ENCODE data around the gene NBAS. TPM values are rescaled to one million over a fixed set of nuclear protein-coding genes. Genes with fewer than 3 reads are reported as not detected.

Gene NBAS
- total RNA-seq, 4 donors from 2014 or later = 27.3 to 43.6 (median 28.4) TPM

DNA sequence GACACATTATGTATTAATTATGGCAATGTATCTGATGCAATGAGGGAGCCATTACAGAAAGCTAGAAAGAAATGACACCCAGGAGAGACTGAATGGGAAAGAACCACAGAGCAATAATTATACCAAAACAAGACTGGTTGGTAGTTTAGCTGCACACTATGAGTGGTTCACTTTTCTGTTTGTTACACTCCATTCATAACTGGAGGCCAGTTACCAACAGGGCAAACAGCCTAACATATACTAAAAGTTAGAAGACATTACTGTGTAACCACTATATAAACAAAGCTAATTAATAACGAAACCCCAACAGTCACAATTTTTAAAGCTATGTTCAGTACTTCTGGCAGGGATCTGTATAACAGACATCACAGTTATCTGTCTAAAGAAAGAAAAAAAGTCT lies 49.4 kb downstream of the NBAS start:
- DNase-seq (no peak), ATAC-seq (no peak)
- intact Hi-C loops (cut with DNase I; ENCODE audit: low total_unique reads) (no loop called here), in situ Hi-C loops (cut with MboI; ENCODE audit: low sequenced_read_pairs in 4 of 4) (no loop called here)
- Histone ChIP-seq H3K27ac (no peak overlapping the region), H3K9me3 (no peaks in the 10 kb centered on the region), H3K4me3 (no peak overlapping the region), H3K27me3 (no peaks in the 10 kb centered on the region), H3K4me1 (no peaks in the 10 kb centered on the region), H3K36me3 (peaks cover 0 to 43% of the 10 kb centered on the region in 2 donors)
- no peak for TF ChIP-seq POLR2A (IDR thresholded peaks at IDR 0.05)
- TF ChIP-seq, protein P1, sequence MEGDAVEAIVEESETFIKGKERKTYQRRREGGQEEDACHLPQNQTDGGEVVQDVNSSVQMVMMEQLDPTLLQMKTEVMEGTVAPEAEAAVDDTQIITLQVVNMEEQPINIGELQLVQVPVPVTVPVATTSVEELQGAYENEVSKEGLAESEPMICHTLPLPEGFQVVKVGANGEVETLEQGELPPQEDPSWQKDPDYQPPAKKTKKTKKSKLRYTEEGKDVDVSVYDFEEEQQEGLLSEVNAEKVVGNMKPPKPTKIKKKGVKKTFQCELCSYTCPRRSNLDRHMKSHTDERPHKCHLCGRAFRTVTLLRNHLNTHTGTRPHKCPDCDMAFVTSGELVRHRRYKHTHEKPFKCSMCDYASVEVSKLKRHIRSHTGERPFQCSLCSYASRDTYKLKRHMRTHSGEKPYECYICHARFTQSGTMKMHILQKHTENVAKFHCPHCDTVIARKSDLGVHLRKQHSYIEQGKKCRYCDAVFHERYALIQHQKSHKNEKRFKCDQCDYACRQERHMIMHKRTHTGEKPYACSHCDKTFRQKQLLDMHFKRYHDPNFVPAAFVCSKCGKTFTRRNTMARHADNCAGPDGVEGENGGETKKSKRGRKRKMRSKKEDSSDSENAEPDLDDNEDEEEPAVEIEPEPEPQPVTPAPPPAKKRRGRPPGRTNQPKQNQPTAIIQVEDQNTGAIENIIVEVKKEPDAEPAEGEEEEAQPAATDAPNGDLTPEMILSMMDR (IDR thresholded peaks at IDR 0.05 in 4 of 5, conservative IDR thresholded peaks at IDR 0.05 in 1 of 5) = no peak

DNA sequence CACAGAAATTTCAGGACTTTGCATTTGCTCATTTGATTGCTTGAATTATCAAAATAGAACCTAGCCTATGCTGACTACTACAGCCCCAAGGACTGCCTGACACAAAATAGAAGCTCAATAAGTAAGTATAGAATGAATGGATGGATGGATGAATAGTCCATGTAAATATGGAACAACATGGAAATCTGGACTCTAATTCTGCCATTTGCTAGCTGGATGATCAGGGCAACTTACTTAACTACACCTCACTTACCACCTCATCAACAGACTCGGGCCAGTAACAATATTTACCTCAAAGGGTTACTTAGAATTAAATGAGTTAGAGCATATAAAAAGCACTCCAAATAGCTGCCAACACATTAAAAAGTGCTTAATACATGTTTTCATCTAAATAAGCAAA lies 50.6 kb downstream of the NBAS start:
- DNase-seq (no peak), ATAC-seq (no peak)
- TF ChIP-seq, protein P1 (IDR thresholded peaks at IDR 0.05 in 4 of 5, conservative IDR thresholded peaks at IDR 0.05 in 1 of 5) = no peak
- TF ChIP-seq POLR2A (IDR thresholded peaks at IDR 0.05) = no peak
- intact Hi-C loops (cut with DNase I; ENCODE audit: low total_unique reads) (no loop called here), in situ Hi-C loops (cut with MboI; ENCODE audit: low sequenced_read_pairs in 4 of 4) (no loop called here)
- H3K4me3 ChIP-seq = no peak overlapping the region
- H3K4me1 ChIP-seq = no peaks in the 10 kb centered on the region
- no peak overlapping the region for H3K27ac ChIP-seq
- peaks cover 0 to 43% of the 10 kb centered on the region in 2 donors for H3K36me3 ChIP-seq
- no peaks in the 10 kb centered on the region for H3K9me3 ChIP-seq
- no peaks in the 10 kb centered on the region for H3K27me3 ChIP-seq

DNA sequence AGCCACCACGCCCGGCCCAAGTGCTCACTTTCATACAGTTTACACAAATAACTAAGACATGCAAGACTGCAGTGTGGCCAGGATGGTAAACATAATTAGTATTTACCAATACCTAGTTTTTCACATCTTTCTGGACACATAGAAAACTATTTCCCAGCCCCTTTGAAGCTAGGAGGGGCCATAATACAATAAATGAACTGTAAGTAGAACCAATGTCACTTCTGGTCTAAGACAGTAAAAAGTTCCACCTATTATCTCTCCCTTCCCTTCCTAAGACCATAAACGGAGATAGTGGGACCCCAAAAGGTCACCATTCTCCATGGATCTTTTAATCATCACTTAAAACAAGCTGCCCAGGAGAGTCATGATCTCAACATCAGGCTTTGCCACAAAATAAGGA lies 51.0 kb downstream of the NBAS start:
- Histone ChIP-seq H3K27ac (no peak overlapping the region), H3K4me1 (no peaks in the 10 kb centered on the region), H3K4me3 (no peak overlapping the region), H3K9me3 (no peaks in the 10 kb centered on the region), H3K36me3 (peaks cover 0 to 43% of the 10 kb centered on the region in 2 donors), H3K27me3 (no peaks in the 10 kb centered on the region)
- DNase-seq = no peak
- in situ Hi-C loops (cut with MboI; ENCODE audit: low sequenced_read_pairs in 4 of 4) = no loop called here
- no peak for TF ChIP-seq POLR2A (IDR thresholded peaks at IDR 0.05)
- TF ChIP-seq, protein P1 (IDR thresholded peaks at IDR 0.05 in 4 of 5, conservative IDR thresholded peaks at IDR 0.05 in 1 of 5) = no peak
- intact Hi-C loops (cut with DNase I; ENCODE audit: low total_unique reads) = no loop called here
- ATAC-seq = no peak

DNA sequence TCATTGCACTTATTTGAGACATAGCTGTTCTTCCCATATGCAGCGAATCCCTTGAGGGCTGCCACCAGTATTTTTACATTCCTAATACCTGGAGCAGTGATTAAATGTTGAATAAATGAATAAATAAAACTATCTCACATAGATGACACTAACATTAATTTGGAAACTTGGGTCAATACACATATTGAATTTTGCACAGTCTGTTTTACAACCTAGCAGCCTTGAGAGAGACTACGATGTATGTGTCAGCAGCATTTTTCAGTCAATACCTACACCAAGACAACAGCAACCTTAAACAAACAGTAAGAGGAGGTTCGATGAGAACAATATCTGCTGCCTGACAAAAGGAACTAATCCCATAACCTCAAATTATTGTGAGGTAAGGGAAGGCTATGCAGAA lies 53.4 kb downstream of the NBAS start:
- in situ Hi-C loops (cut with MboI; ENCODE audit: low sequenced_read_pairs in 4 of 4) = no loop called here
- Histone ChIP-seq H3K4me3 (no peak overlapping the region), H3K9me3 (no peaks in the 10 kb centered on the region), H3K36me3 (peaks cover 0 to 50% of the 10 kb centered on the region in 2 donors), H3K4me1 (no peaks in the 10 kb centered on the region), H3K27me3 (no peaks in the 10 kb centered on the region), H3K27ac (no peak overlapping the region)
- intact Hi-C loops (cut with DNase I; ENCODE audit: low total_unique reads) = no loop called here
- DNase-seq (no peak), ATAC-seq (no peak)
- TF ChIP-seq, protein P1 (IDR thresholded peaks at IDR 0.05 in 4 of 5, conservative IDR thresholded peaks at IDR 0.05 in 1 of 5) = no peak
- no peak for TF ChIP-seq POLR2A (IDR thresholded peaks at IDR 0.05)

DNA sequence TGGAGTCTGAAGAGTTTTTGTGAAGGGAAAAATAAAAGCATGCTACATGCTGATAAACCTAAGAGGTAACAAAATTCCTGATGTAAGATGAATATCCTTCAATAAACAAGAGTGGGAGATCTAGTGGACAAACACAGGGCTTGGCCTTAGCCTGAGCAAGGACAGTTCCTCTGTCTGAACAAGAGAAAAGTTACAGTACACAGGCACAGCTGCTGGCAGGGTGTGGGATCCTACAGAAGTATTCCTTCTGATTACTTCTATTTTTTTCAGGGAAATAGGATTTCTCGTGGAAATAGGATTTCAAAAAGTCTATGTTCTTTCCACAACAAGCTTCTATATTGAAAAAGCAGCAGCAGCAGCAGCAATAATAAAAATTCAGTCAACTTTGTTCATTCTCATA lies 54.1 kb downstream of the NBAS start:
- H3K9me3 ChIP-seq = no peaks in the 10 kb centered on the region
- intact Hi-C loops (cut with DNase I; ENCODE audit: low total_unique reads) (no loop called here), in situ Hi-C loops (cut with MboI; ENCODE audit: low sequenced_read_pairs in 4 of 4) (no loop called here)
- DNase-seq = no peak
- ATAC-seq = no peak
- no peaks in the 10 kb centered on the region for H3K27me3 ChIP-seq
- no peak overlapping the region for H3K4me3 ChIP-seq
- H3K27ac ChIP-seq = no peak overlapping the region
- peaks cover 0 to 51% of the 10 kb centered on the region in 2 donors for H3K36me3 ChIP-seq
- no peaks in the 10 kb centered on the region for H3K4me1 ChIP-seq
- TF ChIP-seq, protein P1 (IDR thresholded peaks at IDR 0.05 in 4 of 5, conservative IDR thresholded peaks at IDR 0.05 in 1 of 5) = no peak
- no peak for TF ChIP-seq POLR2A (IDR thresholded peaks at IDR 0.05)
